GM19467 (cell line): ENCODE data around the gene IMMT.

ENCODE experiments used
- ATAC-seq: cut with Tn5 transposase; IDR thresholded peaks from one replicate; pipeline ENCODE4 v1.9.1; 2021; ENCODE audit warnings: mild to moderate bottlenecking, moderate library complexity; ENCODE audit not compliant: unreplicated experiment

The IMMT gene

GRCh38 chr2:86226636-86227520, 31.6 kb upstream of the IMMT start:
- no peak for ATAC-seq

- ATAC-seq, result no peak
These were observed 30.8 kb upstream of the IMMT start for GRCh38 chr2:86226070-86226469.

DNA sequence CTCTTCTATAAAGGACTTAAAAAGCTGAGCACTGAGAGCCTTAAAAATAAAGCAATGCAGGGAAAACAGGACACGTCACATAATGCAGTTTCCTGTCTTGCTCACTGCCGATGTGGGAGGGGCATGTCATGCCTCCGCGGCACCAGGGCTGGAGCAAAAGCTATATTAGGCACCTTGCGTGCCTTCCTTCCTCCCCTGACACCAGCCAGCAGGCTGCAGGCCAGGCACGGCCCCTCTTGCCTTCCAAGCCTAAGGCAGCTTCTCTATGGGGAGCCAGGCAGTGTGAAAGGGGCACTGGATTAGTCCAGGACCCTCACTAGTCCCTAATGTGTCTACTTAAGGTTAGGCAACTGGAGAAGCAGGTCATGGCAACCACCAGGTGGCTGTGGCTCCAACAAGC, 30.3 kb upstream of the IMMT start:
- ATAC-seq, result no peak

- ATAC-seq, result no peak
These were observed 29.5 kb upstream of the IMMT start for GRCh38 chr2:86224645-86225355.

DNA sequence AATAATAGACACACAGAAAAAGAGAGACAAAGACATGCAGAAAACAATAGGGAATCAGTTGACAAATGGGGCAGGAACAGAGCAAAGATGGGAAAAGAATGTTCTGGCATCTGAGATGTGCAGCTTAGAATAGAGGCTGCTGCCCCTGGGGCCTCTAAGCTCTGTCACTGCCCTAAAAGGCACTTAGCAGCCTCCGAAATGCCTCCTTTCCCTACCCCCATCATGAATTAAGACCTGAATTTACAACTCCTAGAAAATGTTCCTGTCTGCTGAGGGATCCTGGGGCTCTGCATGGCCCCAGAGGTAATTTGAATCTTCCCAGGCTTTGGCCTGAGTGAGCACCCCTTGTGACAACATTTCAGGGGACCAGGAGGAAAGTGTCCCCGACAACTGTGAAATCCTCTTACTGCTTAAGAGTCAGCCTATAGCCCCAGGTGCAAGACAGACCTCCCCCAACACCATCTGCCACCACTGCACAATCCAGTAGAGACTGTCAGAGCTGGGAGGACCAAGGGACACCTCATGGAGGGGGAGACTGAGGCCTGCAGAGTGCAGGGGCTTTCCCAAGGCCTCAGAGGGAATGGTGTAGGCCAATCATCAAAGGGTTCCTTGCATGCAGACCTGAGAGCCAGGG, 28.8 kb upstream of the IMMT start:
- ATAC-seq, result no peak

DNA sequence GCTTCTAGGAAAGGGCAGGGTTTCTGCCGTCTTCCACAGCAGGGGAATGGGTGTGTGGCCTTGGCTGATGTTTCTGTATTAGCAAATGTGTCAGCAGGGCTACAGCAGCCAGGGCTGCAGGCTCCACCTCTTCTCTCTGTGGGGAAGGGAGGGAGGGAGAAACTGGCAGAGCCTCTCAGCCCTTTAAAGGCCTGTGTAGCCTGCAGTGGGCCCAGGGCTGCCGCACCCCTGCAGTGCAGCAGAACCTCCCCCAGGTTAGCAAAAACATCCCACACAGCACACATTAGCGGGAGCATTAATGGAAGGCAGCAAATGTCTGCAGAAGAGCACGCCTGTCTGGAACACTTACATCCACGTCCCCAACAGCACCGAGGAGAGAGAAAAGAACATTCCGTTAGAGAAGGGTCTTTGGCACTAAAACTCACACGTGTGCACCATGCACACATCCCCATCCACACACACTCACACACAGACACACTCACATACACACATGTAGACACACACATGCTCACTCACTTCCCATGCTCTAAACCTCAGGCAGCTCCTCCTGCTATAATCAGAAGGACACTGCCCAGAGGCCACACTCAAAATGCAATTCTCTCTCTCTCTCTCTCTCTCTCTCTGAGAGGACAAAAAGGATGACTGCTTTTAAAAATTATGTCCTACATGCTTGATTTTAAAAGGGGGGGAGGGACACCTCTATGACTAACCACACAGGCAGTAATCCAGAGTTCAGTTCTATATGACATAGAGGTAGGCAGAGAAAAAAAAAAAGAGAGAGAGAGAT, 28.1 kb upstream of the IMMT start:
- ATAC-seq, result no peak

DNA sequence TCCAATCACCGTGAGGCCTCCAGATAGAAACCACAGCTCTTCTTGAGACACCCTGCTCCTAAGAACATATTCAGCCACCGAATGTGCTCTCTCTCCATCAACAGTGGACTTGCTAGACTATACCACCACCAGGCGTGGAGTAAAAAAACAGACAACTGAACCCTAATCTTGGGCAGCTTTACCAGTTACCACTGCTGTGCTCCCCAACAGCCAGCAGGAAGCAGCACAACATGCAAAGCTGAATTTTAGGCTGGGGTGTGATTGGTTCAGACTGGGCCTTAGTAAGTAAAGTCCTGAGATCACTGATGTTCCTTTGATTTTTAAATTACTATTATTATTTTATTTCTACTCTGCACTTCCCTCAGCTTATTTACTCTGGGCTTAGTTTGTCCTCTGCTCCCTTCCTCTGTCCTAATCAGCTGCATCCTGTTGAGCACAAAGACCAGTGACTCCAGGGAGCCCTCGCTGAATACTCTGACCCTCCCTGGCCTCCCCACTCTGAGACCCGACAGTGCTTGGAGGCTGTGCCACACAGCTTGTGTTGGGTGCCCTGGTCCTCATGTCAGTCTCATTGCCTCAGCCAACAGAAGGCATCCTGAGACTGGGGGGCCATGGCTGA, 25.9 kb upstream of the IMMT start:
- no peak for ATAC-seq

GRCh38 chr2:86219896-86220295, 24.6 kb upstream of the IMMT start:
- ATAC-seq, result no peak

DNA sequence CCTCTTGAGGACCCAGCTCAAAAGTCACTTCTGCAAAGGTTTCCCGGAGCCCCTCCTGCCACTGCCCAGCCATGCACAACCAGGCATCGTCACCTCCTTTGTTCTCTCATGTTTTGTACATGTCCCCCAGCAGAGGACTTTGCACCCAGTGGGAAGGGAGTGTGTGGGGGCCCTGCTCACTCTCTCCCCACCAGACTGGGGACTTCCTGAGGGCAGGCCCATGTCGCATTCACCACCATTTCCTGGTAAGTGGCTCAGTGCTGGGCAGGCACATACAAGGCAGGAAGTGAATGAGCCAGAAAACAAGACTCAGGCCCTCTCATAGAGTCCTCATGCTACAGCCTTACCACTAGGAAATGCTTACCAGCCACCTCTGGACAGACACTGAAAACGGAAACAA, 22.9 kb upstream of the IMMT start:
- no peak for ATAC-seq

GRCh38 chr2:86216575-86217555, 21.6 kb upstream of the IMMT start:
- no peak for ATAC-seq

DNA sequence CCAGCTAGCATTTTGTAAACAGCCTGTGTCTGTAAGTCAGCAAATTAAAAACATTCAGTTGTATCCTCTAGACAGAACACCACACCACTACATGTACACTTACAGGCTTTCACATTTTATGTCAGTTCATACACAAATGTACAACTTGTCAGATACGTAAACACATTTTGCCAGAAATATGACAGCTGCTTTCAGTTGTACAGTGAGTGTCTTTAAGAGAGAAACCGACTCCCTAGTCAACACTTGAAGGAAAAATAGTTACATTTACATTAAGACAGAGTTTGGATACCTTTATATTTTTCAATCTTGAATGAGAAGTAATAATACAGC, 19.2 kb upstream of the IMMT start:
- ATAC-seq, result no peak

DNA sequence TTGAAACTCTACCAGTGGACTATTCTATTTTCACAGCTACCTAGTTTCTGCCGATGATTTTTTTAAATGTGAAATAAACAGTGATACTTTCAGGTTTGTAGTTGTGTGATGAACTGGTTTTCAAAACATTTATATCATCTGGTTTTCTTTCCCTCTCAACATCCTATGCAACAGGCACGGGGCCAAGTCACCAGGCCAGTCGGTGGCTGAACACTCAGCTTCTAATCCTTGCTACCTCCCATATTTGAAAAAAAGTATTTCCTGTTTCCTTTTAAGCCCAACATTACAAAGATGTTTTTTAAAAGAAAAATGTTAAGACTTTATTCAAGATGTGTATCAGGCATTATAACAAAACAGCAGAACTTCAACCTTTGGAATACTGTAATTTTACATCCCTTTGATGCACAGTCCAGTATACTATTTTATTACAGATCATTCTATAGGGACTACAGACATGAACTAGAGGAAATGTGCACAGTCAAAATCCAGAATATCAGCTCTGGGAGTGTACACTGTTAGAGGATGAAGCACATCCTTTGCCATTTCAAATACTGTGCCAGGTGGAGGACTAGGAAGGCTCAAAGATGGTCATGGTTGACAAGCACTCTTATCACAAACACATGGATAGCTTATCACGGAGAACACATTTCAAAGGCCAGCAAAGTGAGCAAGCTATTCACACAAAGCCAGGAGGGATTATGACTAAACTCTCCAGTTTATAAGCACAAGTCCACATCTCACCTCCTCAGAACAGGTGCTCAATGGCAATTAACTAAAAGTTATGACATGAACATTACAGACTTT, 18.6 kb upstream of the IMMT start:
- no peak for ATAC-seq

GRCh38 chr2:86213056-86213455, 17.8 kb upstream of the IMMT start:
- ATAC-seq, result no peak

GRCh38 chr2:86211796-86212188, 16.5 kb upstream of the IMMT start:
- ATAC-seq, result no peak

DNA sequence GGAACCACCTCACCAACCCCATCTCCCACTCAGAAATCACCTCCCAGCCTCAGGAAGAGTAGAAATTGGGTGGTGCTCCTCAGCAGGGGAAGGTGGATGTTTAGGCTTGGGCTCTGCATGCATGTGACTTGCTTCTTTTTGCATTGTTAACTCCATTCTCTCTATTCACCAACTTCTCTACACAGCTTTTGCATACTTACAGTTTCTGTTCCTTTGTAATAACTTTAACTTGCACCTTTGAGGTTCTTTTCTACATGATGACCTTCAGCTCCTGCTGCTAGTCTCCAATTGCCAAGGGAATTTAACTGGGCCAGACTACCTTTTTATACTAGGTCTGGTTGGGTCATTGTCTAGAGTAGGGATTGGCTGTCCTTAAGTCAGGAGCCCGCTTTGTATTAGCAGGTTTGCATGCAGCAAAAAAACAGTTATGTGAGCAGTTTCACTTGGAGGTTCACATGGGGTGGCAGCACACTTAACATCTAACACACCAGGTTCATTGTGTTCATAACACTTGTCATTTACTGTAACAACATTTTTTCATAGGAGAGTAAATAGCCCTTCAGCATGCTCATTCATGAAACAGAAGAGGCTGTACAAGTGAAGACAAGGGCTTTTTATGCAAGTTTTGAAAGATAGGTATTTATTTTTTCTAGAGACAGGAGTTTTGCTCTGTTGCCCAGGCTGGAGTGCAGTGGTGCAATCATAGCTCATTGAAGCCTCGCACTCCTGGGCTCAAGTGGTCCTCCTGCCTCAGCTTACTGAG, 16.0 kb upstream of the IMMT start:
- ATAC-seq, result no peak

DNA sequence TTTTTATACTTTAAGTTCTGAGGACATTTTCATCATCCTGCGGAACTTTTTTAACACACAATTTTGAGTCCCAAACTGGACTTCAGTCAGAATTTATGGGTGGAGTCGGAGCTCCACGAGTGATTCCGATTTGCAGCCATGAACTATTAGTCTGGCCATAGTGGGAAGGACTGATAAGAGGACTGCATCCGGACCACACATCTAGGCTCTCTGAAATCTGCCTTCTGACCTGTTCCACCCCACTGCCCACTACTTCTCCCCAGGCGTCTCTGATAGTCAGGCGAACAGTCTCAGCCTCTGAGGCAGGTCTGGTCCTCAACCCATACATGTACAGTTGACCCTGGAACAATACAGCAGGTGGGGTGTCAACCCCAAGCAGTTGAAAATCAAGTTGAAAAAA, 9.2 kb upstream of the IMMT start:
- ATAC-seq, result no peak

DNA sequence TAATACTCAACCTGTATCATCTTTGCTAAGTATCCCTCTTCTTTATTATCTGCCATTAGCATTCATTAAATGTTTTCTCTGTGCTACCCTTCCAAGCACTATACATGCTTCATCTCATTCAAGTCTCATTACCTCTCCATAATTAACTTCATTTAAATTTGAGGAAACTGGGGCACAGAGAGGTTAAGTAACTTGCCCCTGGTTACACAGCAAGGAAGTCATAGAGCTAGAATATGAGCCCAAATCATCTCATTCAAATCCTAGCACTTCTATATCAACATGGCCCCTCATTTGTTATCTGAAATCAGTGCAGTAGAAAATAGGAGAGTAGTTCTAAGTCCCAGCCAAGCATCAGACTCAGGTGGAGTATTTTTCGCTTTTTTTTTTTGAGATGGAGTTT, 8.4 kb upstream of the IMMT start:
- ATAC-seq, result no peak

- ATAC-seq, result no peak
These were observed 7.4 kb upstream of the IMMT start for GRCh38 chr2:86202702-86203101.
